Right atrium auricular region (tissue), 2 donors: Measurements from ENCODE around the gene PTGER1. TPM values are rescaled to one million over a fixed set of nuclear protein-coding genes. Genes with fewer than 3 reads are reported as not detected.

Experiments
- DNase-seq: peaks from one replicate; pipeline ENCODE4 v3.0.0-alpha.2; 2019; ENCODE audit warnings: low spot score
- H3K27ac ChIP-seq, 2 donors: fragments of 200-600 bp; sonication (generic); 1 replicate in 1 of 2; 2 replicates in 1 of 2; pipeline ENCODE4 v1.5.1; 2016 to 2019
- H3K27me3 ChIP-seq, 2 donors: fragments of 200-600 bp; sonication (generic); one replicate each; pipeline versions ENCODE4 v1.5.1 to v1.6.0; 2017 to 2019
- H3K36me3 ChIP-seq: fragments of 200-600 bp; sonication (generic); one replicate; pipeline ENCODE4 v1.5.1; 2016
- H3K4me1 ChIP-seq, 2 donors: fragments of 200-600 bp; sonication (generic); one replicate each; pipeline versions ENCODE4 v1.5.1 to v1.6.0; 2017 to 2019
- H3K4me3 ChIP-seq, 2 donors: fragments of 200-600 bp; sonication (generic); 1 replicate in 1 of 2; 2 replicates in 1 of 2; pipeline ENCODE4 v1.5.1; 2017 to 2019; ENCODE audit warnings: mild to moderate bottlenecking in 1 of 2, moderate library complexity in 1 of 2
- H3K9me3 ChIP-seq, 2 donors: fragments of 200-600 bp; sonication (generic); one replicate each; pipeline ENCODE4 v1.5.1; 2019
- total RNA-seq, 2 donors: library from RNA; depleted of rRNA; stranded (reverse); fragments of >200 nt; gene quantifications; one replicate each; pipeline ENCODE4 v1.1.0, GENCODE V29; 2016
- TF ChIP-seq, protein P1 (sequence below), 2 donors: fragments of 200-600 bp; sonication (generic); IDR thresholded peaks; one replicate each; pipeline ENCODE4 v1.5.1; 2019; ENCODE audit warnings: antibody characterized with exemption in 2 of 2

Gene PTGER1
- total RNA-seq, 2 donors from 2014 or later, result not detected

- TF ChIP-seq, protein P1, sequence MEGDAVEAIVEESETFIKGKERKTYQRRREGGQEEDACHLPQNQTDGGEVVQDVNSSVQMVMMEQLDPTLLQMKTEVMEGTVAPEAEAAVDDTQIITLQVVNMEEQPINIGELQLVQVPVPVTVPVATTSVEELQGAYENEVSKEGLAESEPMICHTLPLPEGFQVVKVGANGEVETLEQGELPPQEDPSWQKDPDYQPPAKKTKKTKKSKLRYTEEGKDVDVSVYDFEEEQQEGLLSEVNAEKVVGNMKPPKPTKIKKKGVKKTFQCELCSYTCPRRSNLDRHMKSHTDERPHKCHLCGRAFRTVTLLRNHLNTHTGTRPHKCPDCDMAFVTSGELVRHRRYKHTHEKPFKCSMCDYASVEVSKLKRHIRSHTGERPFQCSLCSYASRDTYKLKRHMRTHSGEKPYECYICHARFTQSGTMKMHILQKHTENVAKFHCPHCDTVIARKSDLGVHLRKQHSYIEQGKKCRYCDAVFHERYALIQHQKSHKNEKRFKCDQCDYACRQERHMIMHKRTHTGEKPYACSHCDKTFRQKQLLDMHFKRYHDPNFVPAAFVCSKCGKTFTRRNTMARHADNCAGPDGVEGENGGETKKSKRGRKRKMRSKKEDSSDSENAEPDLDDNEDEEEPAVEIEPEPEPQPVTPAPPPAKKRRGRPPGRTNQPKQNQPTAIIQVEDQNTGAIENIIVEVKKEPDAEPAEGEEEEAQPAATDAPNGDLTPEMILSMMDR (IDR thresholded peaks at IDR 0.05), result no peak
- no peak for DNase-seq
- Histone ChIP-seq H3K4me3 (no peak overlapping the region), H3K27me3 (no peaks in the 10 kb centered on the region), H3K4me1 (no peaks in the 10 kb centered on the region), H3K36me3 (no peaks in the 10 kb centered on the region), H3K27ac (no peak overlapping the region), H3K9me3 (no peaks in the 10 kb centered on the region)
These were observed 28.1 kb upstream of the PTGER1 start for GRCh38 chr19:14503285-14503684.

- H3K27ac ChIP-seq, result no peak overlapping the region
- H3K4me1 ChIP-seq, result peaks cover 0 to 2% of the 10 kb centered on the region in 2 donors
- H3K36me3 ChIP-seq, result no peaks in the 10 kb centered on the region
- TF ChIP-seq, protein P1 (IDR thresholded peaks at IDR 0.05), result no peak
- no peaks in the 10 kb centered on the region for H3K9me3 ChIP-seq
- DNase-seq, result no peak
- H3K27me3 ChIP-seq, result no peaks in the 10 kb centered on the region
- H3K4me3 ChIP-seq, result no peak overlapping the region
These were observed 27.4 kb upstream of the PTGER1 start for GRCh38 chr19:14502334-14503092.

- peak; percentile 68 for DNase-seq
- no peaks in the 10 kb centered on the region for H3K27me3 ChIP-seq
- H3K9me3 ChIP-seq, result no peaks in the 10 kb centered on the region
- TF ChIP-seq, protein P1 (IDR thresholded peaks at IDR 0.05), result no peak
- H3K4me3 ChIP-seq, result no peak overlapping the region
- H3K36me3 ChIP-seq, result no peaks in the 10 kb centered on the region
- H3K4me1 ChIP-seq, result peaks cover 0 to 31% of the 10 kb centered on the region in 2 donors
- H3K27ac ChIP-seq, result peak overlapping the region; percentile 65 to 71
These were observed 22.2 kb upstream of the PTGER1 start for GRCh38 chr19:14497228-14497921.

DNA sequence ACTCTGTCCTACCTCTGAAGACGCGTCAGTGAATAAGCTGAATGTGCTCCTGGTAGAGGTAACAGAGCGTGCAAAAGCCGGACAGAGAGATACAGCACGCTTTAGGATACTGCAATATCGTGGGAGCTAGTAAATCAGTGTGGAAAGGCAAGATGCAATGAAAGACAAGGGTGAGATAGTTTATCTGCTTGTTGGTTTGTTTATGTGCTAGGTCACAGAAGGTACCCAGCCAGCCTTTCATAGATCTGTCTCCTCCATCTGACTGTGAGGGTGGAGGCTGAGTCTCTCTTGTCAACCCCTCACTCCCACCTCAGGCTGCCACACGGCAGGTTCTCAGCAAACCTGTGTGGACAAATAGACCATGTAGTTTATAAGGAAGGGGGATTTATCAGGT lies 21.7 kb upstream of the PTGER1 start:
- H3K27me3 ChIP-seq, result no peaks in the 10 kb centered on the region
- TF ChIP-seq, protein P1 (IDR thresholded peaks at IDR 0.05), result no peak
- peaks cover 0 to 31% of the 10 kb centered on the region in 2 donors for H3K4me1 ChIP-seq
- H3K9me3 ChIP-seq, result no peaks in the 10 kb centered on the region
- H3K4me3 ChIP-seq, result peak overlapping the region in 1 of 2 donors; percentile 93
- H3K27ac ChIP-seq, result peak overlapping the region; percentile 65 to 71
- H3K36me3 ChIP-seq, result no peaks in the 10 kb centered on the region
- no peak for DNase-seq

DNA sequence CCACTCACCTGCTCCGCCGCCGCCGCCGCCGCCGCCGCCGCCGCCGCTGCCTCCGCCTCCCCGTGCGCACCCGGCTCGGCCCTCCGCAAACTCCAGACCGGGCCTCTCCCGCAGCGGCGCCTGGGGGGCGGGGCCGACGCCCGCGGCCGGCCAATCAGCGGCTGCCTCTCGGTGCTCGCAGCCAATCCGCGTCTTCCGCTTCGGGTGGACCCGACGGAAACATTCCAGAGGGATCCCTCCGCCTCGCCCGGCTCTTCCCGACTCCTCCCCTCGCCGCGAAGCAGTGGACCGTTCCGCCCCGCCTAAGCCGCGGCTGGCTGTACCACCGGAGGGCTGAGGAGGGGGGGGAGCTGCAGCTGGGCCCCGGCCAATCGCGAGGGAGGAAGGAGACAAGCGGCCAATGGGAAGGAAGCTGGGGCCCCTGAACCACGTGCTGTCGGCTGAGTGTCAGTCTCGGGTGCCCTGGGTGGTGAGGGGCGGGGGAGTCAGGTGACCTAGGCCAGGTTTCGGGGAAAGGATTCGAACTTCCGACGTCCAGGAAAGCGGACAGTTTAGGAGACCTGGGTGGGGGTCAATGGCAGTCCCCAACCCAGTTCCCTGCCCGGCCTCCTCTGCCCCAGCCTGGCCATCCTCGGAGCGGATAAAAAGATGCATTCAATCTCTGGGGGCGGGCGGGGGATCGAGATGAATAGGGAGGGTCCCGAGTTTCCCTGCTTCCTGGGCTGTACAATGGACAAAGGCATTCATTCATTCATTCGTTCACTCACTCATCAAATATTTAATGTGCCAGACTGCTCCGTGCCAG lies 21.1 kb upstream of the PTGER1 start, which contains the start of gene GIPC1:
GIPC1 (minus strand) TSS at position 99 of the 805 bp plus-strand sequence. CDS start 13,151 bp downstream, outside the sequence.
- H3K4me3 ChIP-seq, result peak within 1 kb of the TSS; percentile 91 to 93
- H3K4me1 ChIP-seq, result peaks cover 0 to 31% of the 10 kb centered on the region in 2 donors
- H3K36me3 ChIP-seq, result no peaks in the 10 kb centered on the region
- no peaks in the 10 kb centered on the region for H3K9me3 ChIP-seq
- peak within 1 kb of the TSS; percentile 69 to 82 for H3K27ac ChIP-seq
- peak; percentile 97 for DNase-seq
- no peaks in the 10 kb centered on the region for H3K27me3 ChIP-seq
- TF ChIP-seq, protein P1 (IDR thresholded peaks at IDR 0.05), result no peak
